ENCODE measurements around the gene PKHD1.

Gene PKHD1

DNA sequence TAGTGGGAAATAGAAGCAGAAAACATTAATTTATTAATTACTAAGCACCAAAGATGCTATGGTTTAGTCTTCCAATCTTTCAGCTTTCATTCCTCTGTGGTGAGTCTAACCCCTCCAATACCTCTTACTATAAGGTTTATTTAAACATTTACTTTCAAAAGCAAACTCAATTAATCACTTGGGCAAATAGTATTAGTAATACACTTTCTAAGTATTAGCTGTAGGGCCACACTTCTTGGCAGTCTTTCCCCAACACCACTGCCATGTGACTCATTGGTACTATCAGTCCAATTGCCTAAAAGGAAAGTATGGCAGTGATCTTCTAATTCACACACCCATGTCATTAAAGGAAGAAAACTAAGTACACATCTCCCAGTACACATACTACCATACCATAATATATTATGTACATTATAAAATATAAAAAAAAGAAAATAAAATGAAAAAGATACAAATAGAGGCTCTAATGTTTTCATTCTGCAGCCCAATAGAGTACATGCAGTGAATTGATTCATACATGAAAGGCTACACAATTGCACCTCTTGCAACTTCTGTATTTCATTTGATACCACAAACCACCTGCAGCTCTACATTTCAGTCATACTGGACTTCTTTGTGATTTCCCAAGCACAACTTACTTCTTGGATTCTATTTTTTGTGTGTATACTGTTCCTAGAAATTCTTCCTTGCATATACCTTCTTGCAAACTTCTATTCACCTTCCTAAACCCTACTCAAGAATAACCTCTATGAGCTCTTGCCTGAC, 218.6 kb downstream of the PKHD1 start:
- no peak for TF ChIP-seq GATA2 (IDR thresholded peaks at IDR 0.05; ENCODE audit: low read depth, low read length)
- TF ChIP-seq GATA3 (IDR thresholded peaks at IDR 0.05; ENCODE audit: low read depth, low read length), result no peak

DNA sequence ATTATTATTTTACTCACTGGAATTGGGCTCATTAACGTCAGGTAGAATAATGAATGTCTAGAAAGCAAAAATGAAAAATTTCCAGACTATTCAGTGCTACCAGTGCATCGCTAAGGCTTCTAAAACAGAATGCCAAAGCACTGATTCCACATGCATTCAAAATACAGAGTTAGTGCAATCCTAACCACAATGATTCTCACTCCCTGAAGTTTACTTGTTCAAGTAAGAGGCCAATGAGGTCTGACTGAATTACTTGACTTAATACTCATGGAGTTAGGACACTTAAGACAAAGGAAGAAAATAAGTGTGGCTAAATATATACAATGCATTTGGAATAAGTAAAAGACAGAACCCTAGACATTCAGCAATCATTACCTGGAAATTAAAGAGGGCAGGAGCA, 220.5 kb downstream of the PKHD1 start:
- TF ChIP-seq GATA3 (IDR thresholded peaks at IDR 0.05; ENCODE audit: low read depth, low read length), result no peak
- no peak for TF ChIP-seq GATA2 (IDR thresholded peaks at IDR 0.05; ENCODE audit: low read depth, low read length)

DNA sequence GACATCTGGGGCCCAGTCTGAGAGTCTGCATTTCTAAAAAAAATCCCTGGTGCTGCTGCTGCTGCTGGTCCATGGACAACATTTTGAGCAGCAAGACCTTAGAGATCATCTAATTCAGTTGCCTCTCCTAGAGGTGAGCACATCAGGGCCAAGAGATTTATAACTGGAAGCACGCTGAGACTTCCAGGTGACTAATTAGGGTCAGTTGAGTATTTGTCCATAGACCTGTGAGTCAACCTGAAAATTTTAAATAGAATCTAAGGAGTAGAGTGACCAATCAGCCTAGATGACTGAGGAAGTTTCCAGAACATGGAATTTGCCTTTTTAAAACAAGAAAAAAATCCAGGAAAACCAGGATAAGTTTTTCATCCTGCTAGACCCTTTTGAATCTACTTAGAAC, 221.4 kb downstream of the PKHD1 start:
- TF ChIP-seq GATA2 (IDR thresholded peaks at IDR 0.05; ENCODE audit: low read depth, low read length) (no peak), GATA3 (IDR thresholded peaks at IDR 0.05; ENCODE audit: low read depth, low read length) (no peak)

DNA sequence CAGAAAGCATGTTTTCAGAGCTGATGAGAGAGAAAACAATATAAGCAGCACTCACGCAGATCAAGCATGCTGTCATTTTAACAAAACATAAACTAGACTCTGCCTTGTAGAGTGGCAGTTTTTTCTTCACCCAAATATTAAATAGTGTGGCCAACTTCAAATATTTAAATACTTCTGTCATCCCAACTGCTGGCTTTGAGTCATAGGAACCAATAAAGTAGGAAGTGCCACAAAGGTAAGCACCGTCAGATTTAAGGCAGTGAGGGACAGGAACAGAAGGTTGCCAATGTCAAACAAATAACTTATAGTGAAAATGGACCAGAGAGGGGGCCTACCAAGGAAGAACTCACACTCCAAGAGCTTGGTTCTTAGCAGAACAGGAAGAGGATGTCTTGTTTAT, 222.2 kb downstream of the PKHD1 start:
- TF ChIP-seq GATA3 (IDR thresholded peaks at IDR 0.05; ENCODE audit: low read depth, low read length) (no peak), GATA2 (IDR thresholded peaks at IDR 0.05; ENCODE audit: low read depth, low read length) (no peak)

DNA sequence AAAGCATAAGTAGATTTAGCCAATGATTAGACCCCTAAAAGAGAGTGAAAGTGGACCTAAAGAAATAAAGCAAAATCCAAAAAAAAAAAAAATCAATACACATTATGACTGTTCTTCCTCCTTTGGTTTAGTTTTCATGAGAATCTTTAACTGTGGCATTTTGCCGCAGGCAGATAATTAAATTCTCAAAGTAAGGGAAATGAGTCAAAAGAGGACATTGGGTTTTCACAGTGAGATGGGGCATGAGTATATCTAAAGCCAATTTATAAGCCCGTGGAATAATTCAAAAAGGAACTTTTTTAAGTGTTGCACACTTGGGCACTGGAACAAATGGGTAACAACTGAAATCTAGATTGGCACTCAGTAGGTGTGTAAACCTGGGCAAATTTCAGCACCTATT, 230.3 kb downstream of the PKHD1 start:
- TF ChIP-seq GATA2 (IDR thresholded peaks at IDR 0.05; ENCODE audit: low read depth, low read length), result no peak
- no peak for TF ChIP-seq GATA3 (IDR thresholded peaks at IDR 0.05; ENCODE audit: low read depth, low read length)

DNA sequence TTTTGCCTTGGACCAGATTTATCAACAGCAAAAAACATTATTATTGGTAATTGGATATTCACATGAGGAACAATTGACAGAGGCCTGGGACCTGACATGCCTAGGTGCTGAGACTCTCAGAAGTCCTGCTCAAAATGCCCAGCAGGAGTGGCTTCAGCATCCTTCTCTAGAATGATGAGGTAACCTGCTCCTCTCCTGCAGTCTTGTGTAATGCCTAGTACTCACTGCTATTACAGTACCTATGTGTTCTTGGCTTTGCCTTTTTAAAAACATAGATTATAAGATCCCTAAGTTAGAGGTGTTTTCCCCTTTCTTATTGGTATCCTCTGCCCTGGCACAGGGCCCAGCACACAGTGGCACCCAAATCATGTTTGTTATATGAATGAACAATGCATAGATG, 230.9 kb downstream of the PKHD1 start:
- TF ChIP-seq GATA3 (IDR thresholded peaks at IDR 0.05; ENCODE audit: low read depth, low read length), result no peak
- TF ChIP-seq GATA2 (IDR thresholded peaks at IDR 0.05; ENCODE audit: low read depth, low read length), result no peak

DNA sequence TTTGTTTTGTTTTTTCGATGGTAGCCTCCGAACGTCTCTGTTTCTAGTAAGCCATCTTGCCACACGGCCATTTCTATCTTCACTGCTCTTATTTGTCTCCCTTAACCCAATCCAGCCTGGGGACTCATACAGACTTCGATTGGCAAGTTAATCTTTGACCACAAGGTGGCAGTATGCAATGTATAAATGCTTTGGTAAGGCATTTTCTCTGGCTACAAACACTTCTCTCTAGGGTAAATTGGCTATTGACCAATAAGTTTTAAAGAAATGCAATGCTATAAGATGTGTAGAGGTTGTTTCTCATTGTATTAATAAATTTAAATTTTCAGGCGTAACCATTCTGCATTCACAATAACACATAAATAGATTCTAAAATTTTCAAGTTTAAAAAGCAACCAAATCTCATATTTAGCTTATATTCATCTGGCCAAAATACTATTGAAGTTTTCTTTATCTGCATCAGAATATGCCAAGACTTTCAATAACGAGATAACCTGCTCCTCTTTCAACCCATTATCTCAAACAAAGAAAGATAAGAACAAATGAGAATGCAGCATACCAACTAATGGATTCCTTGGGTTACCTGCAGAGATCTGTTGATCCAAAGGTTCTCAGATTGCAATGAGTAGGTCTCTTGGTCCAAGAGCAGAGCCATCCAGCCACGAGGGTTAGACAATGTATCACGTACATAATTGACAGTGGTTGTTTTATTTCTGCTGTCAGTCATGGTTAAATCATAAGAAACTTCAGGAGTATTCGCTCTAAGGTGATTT, 231.9 kb downstream of the PKHD1 start:
- TF ChIP-seq GATA3 (IDR thresholded peaks at IDR 0.05; ENCODE audit: low read depth, low read length), result no peak
- no peak for TF ChIP-seq GATA2 (IDR thresholded peaks at IDR 0.05; ENCODE audit: low read depth, low read length)

DNA sequence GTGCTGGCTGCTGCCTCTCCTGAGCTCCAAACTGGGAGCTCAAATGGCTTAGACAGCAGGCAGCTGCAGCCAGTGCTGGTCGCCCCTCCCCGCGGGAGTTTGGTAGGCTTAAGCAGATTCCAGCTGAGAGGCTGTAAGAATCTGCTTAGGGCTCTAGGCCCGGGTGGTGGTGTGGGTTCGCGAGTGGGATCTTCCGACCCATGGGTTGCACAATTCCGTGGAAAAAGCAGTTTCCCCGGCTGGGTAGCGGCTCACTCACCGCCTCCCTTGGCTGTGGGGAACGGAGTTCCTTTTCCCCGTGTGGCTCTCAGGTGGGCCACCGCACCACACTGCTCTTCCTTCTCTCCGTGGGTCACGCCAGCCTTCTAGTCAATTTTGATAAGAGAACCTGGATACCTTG, 232.5 kb downstream of the PKHD1 start:
- no peak for TF ChIP-seq GATA3 (IDR thresholded peaks at IDR 0.05; ENCODE audit: low read depth, low read length)
- no peak for TF ChIP-seq GATA2 (IDR thresholded peaks at IDR 0.05; ENCODE audit: low read depth, low read length)

DNA sequence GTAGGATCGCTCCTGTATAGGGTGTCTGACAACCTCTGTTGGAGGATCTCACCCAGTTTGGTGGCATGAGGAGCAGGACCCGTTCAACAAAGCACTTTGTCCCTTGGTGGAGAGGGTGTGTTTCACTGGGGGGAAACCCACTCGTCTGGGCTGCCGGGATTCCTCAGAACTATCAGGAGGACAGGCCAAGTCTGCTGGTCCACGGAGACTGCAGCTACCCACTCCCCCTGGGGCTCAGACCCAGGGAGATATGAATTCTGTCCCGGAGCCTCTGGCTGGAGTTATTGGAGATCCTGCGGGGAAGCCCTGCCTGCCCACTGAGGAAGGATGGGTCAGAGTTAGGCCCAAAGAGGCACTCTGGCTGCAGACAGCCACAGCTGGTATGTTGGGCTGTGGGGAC, 233.1 kb downstream of the PKHD1 start:
- no peak for TF ChIP-seq GATA3 (IDR thresholded peaks at IDR 0.05; ENCODE audit: low read depth, low read length)
- no peak for TF ChIP-seq GATA2 (IDR thresholded peaks at IDR 0.05; ENCODE audit: low read depth, low read length)

DNA sequence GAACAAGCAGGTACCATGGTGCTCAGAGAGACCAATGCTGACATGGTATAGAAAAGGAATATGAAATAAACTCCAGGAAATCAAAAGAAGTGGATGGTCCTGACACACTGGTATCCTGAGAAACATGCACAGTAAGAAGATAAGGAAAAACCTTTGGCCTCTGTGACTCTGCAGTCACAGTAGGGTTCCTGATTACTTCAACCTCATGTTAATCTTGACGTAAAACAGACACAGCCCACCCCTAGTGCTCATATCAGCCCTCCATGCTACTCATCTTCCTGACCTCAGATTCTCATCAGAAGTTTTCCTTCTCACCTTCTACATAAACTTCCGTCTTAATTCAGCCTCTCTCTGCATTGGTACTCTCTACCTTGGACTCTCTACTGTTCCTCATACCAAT, 240.9 kb downstream of the PKHD1 start:
- no peak for TF ChIP-seq GATA3 (IDR thresholded peaks at IDR 0.05; ENCODE audit: low read depth, low read length)
- no peak for TF ChIP-seq GATA2 (IDR thresholded peaks at IDR 0.05; ENCODE audit: low read depth, low read length)

DNA sequence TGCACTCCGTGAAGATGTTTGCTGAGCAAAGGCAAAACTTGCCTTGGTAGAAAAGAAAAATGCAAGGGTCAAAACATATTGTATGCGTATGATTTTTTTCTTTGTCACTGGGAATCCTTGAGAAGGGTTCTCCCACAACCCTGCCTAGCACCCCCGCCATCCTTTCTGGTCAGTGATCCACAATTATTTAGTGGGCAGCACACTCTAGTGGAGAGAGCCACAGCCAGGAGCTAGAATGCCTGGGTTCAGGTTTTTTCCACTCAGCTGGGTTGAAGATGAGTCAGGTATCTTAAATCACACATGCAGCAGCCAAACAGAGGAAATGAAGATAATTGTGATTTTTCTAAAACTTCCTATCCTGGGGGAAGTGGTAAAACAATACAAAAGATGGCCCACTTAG, 243.1 kb downstream of the PKHD1 start:
- TF ChIP-seq GATA2 (IDR thresholded peaks at IDR 0.05; ENCODE audit: low read depth, low read length), result no peak
- TF ChIP-seq GATA3 (IDR thresholded peaks at IDR 0.05; ENCODE audit: low read depth, low read length), result no peak

DNA sequence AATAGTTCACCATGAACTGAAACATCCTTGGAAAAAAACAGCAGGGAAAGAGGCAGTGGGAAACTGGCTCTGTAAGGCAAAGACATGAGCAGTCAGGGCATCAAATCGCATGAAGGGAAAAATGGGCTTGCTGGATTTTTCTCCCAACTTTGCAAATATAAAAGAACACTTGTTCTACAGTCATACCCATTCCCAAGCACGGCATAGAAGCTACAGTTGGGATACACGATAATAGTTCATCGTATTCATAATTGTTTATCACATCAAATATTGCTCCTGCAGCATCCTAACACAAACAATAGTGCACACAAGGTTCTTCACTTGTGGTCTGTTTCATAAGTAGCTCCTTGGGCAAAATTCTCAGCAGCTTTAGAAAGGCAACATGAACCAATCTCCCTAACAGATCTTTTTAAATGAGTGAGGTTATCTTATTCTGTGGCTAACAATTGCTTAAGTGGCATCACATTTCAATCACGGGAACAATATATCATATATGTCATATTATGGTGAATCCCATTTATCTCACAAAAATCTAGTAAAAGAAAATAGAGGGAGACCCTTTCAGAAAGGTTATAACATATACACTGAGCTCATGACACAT, 243.9 kb downstream of the PKHD1 start:
- TF ChIP-seq GATA3 (IDR thresholded peaks at IDR 0.05; ENCODE audit: low read depth, low read length) (peak; percentile 59; the same call in 1 of the 2 replicates), GATA2 (IDR thresholded peaks at IDR 0.05; ENCODE audit: low read depth, low read length) (no peak)

DNA sequence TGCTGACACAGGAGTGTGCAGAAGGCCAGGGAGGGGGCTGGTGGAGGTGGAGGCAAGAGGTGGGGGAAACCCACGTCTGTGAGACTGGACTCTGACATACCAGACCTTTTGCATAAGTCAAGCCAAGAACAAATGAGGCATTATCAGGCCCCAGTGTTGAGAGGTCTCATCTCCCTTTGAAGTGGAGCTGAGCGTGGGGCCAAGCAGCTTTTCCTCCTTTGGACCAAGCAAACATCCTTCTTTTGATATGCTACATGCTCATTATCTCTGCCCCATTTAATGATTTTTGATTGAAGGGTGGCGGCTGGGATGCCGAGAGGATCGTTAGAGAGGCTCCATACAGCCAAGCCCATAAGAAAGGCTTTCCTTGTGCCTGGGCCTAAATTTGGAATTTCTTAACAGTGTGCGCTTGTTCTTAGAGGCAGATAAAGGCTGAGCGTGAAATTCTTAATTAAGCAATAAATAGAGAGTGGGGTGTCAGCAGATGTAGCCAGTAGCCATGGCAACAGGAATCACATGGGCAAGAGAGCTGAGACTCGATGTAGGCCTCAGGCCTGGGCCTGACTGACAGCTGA, 244.5 kb downstream of the PKHD1 start:
- TF ChIP-seq GATA2 (IDR thresholded peaks at IDR 0.05; ENCODE audit: low read depth, low read length), result no peak
- no peak for TF ChIP-seq GATA3 (IDR thresholded peaks at IDR 0.05; ENCODE audit: low read depth, low read length)

DNA sequence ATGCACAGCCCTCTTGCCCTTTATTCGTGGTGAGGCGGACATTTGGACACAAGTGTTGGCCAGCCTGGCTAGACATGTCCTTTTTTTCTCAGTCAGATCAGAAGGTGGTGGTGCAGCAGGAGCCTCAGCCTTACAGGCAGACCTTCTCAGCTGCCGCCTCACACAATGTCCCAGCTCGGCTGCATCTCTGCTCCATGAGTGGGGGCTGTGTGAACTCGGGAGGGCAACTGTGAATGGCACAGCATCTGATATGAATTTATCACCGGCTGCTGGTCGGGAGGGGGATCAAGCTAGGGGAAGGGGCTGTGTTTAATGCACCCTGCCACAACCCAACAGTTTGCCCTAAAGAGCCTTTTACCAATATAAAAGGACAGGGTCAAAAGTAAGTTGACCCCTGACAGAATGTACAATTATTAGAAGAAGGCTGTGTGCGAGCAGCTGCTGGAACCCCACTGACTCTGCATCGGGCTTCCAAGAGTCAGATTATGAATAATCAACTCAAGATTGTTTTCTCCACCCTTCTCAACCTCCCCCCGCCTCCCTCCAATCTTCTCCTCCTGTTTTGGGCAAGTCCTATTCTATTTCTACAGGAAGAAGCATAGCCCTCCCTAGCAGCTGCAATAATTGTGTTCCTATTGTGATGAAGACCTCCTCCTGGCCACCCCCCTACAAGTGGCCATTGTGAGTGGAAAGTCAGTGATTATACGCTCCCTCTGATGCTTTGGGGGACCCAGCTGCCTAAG, 245.2 kb downstream of the PKHD1 start:
- no peak for TF ChIP-seq GATA2 (IDR thresholded peaks at IDR 0.05; ENCODE audit: low read depth, low read length)
- TF ChIP-seq GATA3 (IDR thresholded peaks at IDR 0.05; ENCODE audit: low read depth, low read length), result no peak

Measured in SH-SY5Y (cell line).